DMS 273 (cell line): ENCODE measurements around the gene CCDC91.

Source experiments
- DNase-seq: peaks from one replicate; lab custom pipeline; 2025; ENCODE audit not compliant: unreplicated experiment; lab: John Stamatoyannopoulos, UW

CCDC91 gene

DNA sequence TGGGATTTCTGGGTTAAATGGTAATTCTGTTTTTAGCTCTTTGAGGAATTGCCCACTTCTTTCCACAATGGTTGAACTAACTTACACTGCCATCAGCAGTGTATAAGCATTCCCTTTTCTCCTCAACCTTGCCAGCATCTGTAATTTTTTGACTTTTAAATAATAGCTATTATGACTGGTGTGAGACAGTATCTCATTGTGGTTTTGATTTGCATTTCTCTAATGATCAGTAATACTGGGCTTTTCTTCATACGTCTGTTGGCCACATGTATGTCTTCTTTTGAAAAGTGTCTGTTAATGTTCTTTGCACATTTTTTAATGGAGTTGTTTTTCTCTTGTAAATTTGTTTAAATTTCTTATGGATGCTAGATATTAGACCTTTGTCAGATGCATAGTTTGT is 323.7 kb downstream of the CCDC91 start:
- DNase-seq: no peak

DNA sequence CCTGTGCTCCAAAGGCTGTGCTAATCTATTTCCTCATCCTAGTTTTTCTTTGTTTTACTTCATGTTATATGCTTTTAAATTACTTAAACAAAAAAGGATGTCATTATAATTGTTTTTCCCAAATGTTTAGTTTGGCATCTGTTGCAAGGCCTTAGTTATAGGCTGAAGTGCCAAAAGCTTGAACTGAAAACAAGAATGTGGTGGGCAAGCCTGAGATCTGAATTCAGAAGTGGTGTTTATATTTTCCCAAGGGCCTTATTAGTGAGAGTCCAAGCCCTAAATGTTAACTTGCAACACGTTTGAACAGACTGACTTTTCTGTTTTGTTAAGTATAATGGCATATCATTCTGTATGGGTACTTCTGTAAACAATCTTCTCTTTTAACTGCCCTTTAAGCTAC is 326.8 kb downstream of the CCDC91 start:
- peak; percentile 1 for DNase-seq

DNA sequence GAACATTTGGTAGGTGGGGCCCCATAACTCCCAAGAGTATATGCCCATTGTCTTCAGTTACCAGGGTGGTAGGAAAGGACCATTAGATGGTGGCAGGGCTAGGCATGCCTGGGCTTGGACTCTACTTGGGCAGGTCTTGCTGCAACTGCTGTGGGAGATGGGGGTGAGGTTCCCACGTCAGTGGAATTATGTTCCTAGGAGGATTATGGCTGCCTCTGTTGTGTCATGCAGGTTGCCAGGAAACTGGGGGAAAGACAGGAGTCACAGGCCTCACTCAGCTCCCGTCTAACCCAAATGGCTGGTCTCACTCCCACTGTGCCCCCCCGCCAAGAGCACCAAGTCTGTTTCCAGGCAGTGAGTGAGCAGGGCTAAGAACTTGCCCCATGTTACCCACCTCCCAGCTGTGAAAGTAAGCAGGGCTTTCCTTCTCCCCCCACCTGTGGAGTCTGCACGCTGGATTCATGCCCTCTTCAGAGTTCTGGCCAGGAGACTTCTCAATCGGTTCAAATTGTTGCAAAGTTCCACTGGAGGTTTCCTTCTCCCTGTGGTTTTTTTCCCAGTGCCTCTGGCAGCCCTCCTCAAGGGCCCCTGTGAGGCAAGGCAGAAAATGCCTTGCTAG is 337.5 kb downstream of the CCDC91 start:
- DNase-seq: no peak

DNA sequence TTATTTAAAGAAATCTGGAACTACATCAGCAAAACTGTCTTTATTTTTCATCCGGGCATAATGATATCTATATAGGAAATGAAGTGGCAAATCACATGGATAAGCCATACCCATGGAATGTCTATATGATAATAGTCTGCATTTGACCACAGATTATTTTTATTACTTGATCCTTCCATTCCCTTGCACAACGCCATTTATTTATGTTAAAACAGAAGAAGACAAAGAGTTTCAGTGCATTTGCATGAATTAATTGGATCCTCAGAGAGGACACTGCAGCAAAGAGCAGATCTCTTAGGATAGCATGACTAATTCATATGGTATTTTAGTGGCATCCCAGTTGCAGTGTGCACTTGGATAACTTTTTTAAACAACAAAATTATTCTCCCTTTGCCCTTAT is 345.0 kb downstream of the CCDC91 start:
- no peak for DNase-seq

DNA sequence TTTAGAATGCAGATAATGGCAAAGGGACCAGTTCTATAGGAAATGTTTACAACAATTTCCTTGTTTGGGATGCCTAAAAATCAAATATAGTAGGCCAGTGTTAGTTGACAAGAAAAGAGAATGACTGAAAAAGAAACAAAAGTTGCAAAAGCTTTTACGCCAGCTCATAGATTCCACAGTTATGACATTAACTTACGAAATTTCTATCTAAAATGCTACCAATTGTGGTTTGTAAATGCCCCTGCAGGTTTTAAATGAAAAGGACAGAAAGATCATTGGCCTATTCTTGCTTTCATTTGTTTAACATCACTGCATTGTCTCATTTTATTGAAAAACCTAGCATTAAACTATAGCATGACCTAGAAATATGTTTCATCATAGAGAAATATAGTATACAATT is 345.8 kb downstream of the CCDC91 start:
- DNase-seq: no peak

DNA sequence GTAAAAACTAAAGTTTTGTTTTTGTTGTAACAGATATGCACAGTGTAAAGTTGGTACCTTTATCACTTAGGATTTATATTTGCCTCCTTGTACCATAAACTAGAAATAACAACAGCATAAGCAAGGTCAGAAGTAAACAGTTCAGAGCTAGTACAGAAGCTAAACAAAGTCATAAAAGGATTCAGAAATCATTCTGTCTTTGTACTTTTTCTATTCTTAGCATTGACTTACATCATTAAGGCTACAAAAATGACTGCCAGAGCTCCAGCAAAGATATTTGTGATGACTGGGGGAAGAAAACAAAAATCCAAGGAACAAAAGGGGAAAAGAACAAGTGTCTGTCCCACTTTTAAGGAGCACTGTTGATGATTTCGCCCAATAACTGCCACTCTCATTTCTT is 347.2 kb downstream of the CCDC91 start:
- no peak for DNase-seq

DNA sequence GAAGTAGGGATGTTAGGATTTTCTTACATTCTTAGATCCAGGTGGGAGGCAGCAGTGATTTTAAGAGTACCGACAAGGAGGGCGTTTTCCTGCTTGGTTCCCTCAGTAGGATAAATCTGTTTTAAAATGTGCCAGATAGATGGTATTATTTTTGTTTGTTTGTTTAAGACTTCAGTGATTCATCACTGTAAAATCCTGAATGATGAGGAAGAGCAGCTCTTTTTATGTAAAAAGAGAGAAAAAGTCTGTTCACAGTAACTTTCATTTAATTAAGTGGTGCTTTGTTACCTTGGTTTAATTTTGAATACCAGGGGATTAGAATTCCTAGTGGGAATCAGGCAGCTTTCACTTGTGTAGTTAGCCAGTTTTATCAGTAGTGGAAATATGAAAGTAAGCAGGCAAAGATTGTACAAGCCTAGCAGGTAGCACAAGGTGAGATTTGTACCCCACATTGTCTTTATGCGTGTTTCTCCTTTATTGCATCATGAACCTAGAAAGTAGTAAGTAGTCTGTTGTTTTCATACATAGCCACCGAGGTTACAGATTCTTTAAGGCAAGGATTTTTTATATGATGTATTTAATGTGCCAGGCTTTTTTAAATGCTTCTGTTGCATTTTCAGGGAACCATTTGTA is 349.6 kb downstream of the CCDC91 start:
- DNase-seq: no peak

DNA sequence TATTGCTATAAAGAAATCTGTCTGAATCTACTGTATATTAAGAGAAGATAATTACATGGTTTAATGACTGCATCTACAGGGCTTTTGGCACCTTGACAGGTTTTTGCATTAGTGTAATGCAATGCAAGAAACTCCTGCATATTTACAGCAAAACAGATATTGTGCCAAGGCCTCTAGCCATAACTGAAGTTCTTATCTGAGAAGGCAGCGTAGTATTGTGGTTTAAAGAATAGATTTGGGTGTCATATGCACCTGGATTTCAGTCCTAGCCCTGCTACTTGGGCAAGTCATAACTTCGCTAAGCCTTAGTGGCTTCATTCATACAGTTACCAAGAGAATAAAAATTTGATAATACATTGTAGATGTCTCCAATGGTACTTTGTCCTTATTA is 350.1 kb downstream of the CCDC91 start:
- DNase-seq: peak; percentile 18

DNA sequence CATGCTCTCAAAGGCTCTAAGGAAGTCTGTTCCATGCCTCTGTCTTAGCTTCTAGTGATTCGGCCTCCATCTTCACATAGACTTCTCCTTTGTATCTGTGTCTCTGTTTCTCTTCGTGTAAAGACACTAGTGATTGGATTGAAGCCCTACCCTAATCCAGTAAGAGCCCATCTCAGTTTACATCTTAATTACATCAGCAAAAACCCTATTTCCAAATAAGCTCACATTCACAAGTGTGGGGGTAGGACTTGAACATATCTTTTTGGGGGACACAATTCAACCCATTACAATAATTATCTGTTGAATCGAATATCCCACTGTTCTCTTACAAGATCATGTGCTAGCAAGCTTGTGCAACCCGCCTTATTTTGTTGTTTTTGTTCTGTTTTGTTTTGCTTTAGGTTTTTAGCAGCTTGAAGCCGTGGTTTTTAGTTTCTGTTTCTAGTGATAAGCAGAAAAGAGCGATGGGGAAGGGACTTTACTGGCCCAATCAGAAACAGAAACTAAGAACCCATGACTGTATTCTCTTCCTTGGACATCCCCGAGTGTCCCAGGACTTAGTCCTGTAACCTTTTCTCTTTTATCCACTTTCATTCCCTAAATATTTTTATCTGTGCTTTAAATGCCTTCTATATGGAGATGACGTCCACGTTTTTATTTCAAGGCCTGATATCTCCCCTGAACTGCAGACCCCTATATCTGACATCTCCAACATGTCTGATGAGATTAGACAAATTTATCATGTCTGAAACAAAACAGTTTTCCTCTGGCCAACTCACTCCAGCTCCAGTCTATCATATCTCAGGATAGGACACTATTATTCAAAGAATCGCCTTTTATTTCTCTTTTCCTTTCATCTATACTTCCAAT is 353.0 kb downstream of the CCDC91 start:
- no peak for DNase-seq

DNA sequence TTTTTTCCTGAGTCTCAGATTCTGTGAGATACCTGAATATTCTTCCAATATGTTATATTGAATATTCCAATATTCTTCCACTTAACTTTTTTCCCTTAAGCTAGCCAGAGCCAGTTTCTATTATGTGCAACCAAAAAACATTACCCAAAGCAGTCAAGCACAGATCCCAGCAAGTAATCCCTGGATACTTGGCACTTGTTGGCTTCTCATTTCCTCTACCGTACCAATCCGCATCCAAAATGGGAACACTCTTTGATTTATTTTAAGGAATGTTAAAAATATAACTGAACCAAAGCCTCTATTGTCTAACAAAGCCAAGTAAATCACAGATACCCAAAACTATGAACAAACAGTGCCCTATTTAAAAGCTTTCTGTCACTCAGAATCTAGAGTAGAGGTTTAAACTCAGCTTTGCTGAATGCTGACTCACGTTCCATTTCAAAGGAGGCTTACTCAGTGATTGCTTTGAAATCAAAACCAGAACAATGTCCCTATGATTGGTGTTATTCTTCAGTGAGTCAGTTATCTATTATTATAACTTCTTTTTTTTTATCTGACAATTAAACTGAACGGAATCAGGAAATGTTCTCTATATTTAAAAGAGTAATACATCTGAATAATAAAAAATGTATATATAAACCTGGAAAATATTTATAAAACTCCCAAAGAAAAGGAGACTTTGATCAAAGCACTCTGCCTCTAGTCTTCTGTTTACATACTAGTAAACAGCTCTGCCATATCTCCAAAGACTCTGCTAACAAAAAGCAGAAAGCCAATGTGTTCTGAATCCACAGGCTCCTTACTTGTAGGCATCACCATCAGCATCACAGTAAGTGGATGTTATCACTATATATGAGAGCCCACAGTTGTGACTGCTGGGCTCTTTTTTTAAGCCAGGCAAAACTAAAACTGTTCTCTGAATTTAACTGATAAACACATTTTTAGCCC is 360.8 kb downstream of the CCDC91 start:
- DNase-seq: no peak

DNA sequence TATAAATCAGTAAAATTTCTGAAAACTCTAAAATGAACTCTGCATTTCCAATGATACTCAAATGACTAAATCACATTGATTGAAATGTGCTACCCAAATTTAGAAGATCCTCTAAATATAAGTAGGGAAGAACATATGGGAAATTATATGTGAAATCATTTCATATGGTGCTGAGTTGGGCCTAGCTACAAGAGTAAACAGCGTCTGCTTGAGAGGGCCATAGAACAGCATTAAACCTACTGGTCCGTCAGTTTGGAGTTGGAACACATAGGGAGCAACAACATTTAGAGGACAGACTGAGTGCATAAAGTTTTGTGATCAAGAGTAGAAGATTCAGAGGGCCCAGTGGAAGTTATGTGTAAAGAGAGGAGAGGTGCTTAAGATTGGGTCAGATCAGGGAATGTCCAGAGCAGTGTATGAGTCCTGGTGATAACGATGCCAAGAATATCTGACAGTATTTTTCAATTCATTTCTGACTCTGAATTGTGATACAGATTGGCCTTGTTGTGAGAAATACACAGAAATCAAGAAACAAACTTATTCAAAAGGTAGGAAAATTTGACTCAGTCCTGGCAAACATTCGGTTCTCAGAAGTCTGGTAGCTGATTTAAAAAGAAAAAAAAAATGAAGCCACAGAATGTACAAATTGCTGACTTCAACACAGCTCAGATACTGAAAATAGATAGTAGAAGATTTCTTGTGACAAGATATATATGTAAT is 362.2 kb downstream of the CCDC91 start:
- no peak for DNase-seq

DNA sequence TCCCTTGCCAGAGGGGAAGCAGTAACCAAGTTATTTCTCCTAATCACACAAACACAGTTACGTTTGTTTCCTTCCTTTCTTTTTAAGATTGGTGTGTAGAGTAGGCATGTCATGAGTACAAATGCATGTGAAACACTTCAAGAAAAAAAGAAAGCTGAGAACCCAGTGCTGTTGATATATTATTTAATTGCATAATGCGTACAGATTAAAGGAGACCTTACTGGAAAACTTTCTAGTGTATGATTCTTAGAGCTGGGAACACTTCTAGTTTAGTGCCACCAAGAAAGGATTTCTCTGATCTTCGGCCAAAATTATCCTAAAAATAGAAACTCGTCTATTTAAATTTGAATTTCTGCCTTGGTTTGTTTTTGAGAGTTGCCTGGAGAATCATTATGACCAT is 365.5 kb downstream of the CCDC91 start:
- no peak for DNase-seq

DNA sequence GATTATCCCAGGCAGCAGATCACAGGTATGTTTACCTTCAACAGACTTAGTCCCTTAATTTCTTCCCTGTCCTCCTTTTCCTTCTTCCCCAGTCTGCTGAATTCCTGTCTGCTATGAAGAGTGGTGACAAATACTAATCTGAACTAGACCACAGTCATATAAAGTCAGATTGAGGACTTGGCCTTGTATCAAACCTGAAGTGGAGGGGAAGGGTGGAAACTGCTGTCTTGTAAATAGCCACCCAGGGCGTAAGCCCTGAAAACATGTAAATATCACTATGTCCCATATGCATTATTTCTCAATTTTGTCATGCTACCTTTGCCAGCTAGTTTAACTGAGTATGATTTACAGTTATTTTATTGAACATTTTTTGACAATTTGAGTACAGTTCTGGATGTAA is 368.0 kb downstream of the CCDC91 start:
- DNase-seq: no peak

DNA sequence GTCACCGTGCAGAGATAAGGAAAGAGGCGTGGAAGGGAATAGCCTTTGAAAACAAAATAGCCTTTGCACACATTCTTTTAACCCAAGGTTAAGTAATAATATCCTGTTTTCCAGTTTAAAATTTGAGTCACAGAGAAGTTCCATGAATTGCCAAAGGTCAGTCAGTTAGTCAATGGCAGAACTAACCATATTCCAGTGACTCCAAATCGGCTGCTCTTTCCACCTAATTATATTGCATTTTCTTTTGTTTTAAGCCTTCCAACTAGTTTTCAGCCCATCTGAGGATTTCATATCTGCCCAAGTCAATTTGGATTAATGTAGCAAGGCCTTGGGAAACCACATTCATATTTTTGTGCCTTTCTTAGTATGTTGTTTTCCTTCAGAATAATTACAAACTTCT is 373.0 kb downstream of the CCDC91 start:
- no peak for DNase-seq

DNA sequence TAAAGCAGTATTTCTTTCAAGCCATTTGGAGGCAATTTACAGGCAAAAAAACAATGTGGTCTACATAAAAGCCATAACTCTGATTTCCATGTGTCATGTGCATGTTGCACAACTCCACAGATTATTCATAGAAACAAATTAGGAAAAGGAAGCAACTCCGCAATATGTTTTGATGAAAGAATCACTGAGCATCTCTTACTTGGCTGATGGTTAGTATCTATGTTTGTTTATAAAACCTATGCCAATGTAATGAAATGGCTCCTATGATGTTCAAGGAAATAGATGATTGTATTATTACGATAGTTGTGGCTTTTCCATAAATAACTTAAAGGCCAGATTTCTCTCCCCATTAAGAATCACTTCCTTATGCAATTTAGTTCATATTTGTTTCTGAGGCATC is 373.7 kb downstream of the CCDC91 start:
- DNase-seq: no peak

DNA sequence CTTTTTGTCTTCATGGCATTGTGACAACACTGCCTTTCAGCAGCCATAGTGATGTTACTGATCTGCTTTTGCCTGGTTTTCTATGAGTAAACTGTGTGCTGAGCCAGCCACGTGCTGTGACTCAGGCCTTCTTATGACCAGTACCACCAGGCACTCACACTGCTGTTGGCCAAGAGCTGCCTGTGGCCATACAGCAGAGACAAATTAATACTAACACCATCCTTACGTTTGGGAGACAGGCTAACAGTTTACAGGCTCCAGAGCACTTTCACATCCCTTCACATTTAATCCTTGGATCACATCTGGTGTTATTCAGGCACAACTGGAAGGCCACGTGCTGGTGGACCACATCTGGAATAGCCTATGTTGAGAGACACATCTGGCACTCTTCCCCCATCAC is 377.9 kb downstream of the CCDC91 start:
- no peak for DNase-seq

DNA sequence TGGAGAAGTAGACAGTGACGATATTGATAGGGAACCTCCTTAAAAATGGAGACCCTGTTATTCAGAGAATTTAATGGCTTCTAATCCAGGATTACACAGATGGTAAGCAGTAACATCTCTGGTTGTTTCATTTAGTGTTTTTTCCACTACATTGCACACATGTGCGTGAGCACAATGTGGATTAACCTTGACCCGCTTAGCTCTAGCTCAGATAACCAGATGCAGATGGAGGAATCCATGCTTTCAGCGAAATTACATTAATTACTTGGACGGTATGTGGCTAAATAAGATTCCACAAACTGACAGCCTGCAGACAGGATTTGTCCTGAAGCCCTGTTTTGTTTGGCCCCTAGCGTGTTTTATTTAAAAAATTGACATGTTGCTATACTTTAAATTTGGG is 378.4 kb downstream of the CCDC91 start:
- DNase-seq: no peak

DNA sequence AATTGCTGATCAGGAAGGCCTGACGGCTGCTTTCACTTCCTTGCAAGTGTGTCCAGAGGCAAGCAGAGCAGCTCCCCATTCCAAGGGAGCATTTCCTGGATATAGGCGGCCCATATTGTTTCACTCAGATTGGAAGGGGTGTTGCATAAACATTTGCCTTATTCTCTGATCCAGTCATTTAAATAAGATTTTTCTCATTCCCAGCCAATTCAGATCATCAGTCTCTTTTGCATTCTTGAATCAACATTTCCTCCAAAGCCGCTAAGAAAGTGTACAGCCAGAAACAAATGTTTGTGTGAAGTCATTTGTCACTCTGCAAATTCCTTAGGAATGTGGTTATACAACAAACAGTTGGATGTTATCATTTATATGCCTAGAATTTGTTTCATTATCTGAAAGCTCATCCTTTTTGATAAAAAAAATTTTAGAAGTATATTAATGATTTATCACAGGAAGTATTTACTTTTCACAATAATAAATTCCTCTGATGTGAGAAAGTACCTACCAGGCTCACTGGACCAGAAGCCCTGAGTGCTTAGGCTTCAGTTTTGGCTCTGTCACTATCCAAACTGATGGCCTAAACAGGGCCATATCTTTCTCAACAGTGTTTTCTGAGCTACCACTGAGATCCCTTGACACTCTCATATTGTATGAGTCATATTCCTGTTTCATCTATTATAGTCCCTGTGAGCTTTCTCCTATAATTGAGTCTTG is 379.6 kb downstream of the CCDC91 start:
- no peak for DNase-seq

DNA sequence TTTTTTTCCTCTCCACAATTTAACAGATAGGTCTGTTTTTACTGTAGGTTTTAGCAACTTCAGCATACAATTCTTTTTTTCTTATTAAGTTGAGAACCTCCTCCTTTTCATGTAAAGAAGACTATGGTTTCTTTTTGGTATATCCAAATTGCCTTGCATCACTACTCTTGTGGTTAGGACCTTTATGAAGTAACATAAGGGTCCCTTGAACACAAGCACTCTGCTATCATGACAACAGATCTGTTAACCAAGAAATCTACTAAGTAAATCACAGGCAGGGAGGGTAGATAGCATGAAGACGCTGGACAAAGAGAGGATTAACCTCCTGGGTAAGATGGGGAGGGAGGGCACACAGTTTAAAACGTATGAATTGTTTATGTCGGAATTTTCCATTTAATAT is 380.6 kb downstream of the CCDC91 start:
- DNase-seq: no peak
